ENCODE measurements around the gene MAP4K3.
"Not testable (repeated sequence)": the region's sequence is repeated elsewhere in the genome, so short reads cannot be mapped to it uniquely, and the experiment has no call there.

The MAP4K3 gene

DNA sequence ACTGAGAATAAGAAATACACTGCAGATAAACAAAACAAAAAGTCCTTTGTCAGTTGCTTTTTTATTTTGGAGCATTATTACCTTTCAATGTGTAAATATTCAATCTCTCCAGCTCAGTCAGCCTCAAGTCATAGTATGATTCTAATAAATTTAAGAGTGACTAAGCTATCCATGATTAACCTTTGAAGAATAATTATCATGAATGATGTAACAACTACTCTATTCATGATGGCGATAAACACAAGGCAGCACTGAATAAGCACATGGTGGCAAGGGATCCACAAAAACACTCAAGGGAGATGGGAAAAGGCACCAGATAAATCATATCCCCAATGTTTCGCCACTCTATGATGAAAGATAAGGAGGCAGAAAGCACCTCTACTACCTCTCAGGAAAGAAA, 67.0 kb downstream of the MAP4K3 start:
- no peak for DNase-seq (ENCODE audit: low spot score)

DNA sequence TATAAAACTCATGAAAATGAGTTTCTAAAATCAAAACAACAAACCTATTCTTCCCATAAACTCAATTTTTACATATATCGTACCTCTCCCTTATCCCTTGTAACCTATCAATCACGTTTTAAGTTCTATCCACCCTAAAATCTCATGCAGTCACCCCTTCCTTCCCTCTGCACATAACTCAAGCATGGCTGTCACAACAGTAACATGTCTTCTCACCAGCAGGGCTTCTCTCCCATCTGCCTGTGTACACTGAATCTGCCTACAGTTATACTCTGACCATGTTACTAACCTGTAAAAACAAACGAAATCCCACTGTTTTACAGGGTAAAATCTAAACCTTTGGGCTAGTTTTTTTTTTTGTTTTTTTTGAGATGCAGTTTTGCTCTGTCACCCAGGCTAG, 68.2 kb downstream of the MAP4K3 start:
- no peak for DNase-seq (ENCODE audit: low spot score)

GRCh38 chr2:39368376-39368775, 68.7 kb downstream of the MAP4K3 start:
- no peak for DNase-seq (ENCODE audit: low spot score)

DNA sequence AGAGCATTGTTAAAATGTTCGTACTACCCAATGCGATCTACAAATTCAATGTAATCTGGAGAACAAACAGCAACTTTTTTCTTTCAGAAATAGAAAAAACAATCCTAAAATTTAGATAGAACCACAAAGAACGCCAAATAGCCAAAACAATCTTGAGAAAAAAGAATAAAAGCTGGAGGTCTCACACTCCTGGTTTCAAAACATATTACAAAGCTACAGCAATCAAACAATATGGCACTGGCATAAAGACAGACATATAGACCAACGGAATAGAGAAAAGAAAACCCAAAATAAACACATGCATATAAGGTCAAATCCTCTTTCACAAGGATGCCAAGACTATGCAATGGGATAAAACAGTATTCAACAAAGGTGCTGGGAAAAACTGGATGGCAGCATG, 74.5 kb downstream of the MAP4K3 start:
- no peak for DNase-seq (ENCODE audit: low spot score)

DNA sequence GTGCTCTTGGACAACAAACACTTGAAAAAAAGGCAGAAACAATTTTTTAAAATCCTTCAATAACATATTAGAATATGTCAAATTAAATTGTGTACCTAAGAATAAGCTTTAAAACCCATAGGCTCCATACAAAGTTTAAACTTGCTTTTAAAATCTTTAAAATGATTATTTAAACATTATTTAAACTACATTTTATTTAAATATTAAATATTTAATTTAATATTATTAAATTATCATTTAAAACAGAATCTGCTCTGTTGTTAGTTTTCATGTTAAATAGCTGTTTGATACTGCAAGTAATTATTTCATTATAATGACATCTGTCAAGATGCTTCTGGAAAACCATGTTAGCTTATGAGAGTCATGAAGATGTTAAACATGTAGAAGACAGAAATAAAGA, 75.6 kb downstream of the MAP4K3 start:
- DNase-seq (ENCODE audit: low spot score), result no peak

DNA sequence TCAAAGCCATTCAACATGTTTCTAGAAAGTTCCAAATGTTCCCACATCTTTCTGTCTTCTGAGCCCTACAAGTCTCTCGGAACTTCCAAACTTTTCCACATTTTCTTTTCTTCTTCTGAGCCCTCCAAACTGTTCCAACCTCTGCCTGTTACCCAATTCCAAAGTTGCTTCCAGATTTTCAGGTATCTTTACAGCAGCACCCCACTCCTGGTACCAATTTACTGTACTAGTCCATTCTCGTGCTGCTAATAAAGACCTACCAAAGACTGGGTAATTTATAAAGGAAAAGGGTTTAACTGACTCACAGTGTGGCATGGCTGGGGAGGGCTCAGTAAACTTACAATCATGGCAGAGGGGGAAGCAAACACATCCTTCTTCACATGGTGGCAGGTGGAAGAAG, 76.7 kb downstream of the MAP4K3 start:
- DNase-seq (ENCODE audit: low spot score), result not testable (repeated sequence)

DNA sequence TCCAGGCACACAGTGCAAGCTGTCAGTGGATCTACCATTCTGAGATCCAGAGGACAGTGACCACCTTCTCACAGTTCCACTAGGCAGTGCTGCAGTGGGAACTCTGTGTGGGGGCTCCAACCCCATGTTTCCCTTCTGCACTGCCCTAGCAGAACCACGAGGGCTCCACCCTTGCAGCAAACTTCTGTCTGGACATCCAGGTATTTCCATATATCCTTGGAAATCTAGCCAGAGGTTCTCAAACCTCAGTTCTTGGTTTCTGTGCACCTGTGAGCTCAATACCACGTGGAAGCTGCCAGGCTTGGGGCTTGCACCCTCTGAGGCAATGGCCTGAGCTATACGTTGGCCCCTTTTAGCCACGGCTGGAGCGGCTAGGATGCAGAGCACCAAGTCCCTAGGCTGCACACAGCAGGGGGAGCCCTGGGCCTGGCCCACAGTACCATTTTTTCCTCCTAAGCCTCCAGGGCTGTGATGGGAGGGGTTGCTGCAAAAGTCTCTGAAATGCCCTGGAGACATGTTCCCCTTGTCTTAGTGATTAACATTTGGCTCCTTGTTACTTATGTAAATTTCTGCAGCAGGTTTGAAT, 77.5 kb downstream of the MAP4K3 start:
- no peak for DNase-seq (ENCODE audit: low spot score)

DNA sequence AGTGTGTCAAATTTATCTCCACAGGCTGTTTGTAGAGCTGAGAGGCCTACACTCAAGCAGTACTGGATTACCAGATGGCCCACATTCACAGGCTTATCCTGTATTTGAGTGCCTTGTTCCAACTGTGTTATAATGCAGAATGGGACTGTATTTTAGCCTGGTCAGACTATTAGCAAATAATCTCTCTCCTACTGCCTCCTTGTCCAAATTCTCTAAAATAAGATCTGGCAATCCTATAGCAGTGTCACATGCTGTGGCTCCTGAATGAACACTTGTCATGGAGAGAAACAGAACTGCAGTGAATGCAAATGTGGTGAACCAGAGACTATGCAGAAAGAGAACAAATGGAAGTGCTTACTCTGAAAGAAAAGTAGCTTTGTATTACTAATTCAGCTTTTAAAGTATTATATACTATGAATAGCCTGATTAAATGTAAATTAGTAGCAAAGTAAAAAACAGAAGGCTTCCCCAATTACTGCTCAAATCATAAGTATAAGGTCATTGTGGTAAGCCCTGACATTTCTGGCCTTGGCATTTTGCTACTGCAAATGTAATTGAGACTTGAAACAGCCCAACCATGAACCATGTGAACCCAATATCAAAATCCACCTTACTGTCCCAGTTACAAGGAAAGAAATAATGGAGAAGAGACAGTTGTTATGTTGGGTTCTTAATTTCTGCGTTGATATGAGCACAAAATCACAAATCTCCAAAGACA, 80.0 kb downstream of the MAP4K3 start:
- DNase-seq (ENCODE audit: low spot score), result no peak

GRCh38 chr2:39350658-39351057, 86.4 kb downstream of the MAP4K3 start:
- DNase-seq (ENCODE audit: low spot score), result no peak

- DNase-seq (ENCODE audit: low spot score), result no peak
These were observed 98.6 kb downstream of the MAP4K3 start for GRCh38 chr2:39338502-39338901.

GRCh38 chr2:39335930-39336329, 101.2 kb downstream of the MAP4K3 start:
- DNase-seq (ENCODE audit: low spot score), result no peak

- no peak for DNase-seq (ENCODE audit: low spot score)
These were observed 102.1 kb downstream of the MAP4K3 start for GRCh38 chr2:39334978-39335377.

DNA sequence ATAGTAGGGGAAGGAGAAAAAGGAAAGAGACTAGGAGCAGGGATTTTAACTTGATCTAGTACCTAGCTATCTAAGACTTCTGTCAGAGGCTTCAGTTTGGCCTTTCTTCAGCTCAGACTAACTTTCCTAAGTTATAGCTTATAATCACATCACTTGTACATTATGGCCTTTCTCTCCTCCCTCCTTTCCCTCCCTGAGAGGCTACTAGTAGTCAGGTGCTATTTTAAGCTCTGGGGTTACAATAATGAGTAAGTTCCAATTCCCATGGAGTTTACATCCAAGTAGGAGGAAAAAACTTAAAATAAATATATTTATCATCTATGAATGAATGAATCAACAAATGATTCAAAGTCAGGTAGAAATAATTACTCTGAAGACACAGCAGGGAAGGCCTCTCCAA, 102.6 kb downstream of the MAP4K3 start:
- no peak for DNase-seq (ENCODE audit: low spot score)

GRCh38 chr2:39326644-39327043, 110.4 kb downstream of the MAP4K3 start:
- no peak for DNase-seq (ENCODE audit: low spot score)

GRCh38 chr2:39325966-39326365, 111.1 kb downstream of the MAP4K3 start:
- no peak for DNase-seq (ENCODE audit: low spot score)

GRCh38 chr2:39321056-39322035, 115.7 kb downstream of the MAP4K3 start:
- not testable (repeated sequence) for DNase-seq (ENCODE audit: low spot score)

DNA sequence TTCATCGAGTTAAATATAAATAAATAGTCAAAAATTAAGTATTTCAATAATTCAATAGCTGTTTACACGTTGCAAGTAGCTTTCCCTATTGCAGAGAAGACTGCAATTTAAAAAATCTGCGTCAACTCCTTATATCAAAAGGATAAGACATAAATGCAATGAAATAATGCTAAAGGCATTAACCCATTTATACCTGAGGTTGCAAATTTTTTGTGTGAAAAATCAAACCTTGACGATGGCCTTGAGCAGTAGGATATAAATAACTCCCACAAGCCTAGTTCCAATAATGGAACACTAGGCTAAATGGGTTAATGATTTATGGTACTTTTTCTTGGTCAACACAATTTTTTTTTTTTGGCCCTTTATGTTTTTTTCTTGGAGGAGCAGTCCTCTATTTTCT, 116.9 kb downstream of the MAP4K3 start:
- no peak for DNase-seq (ENCODE audit: low spot score)

- DNase-seq (ENCODE audit: low spot score), result no peak
These were observed 123.5 kb downstream of the MAP4K3 start for GRCh38 chr2:39313575-39313974.

- no peak for DNase-seq (ENCODE audit: low spot score)
These were observed 125.6 kb downstream of the MAP4K3 start for GRCh38 chr2:39311469-39311868.

- DNase-seq (ENCODE audit: low spot score), result no peak
These were observed 128.3 kb downstream of the MAP4K3 start for GRCh38 chr2:39308778-39309177.

GRCh38 chr2:39306626-39307025, 130.5 kb downstream of the MAP4K3 start:
- no peak for DNase-seq (ENCODE audit: low spot score)

- DNase-seq (ENCODE audit: low spot score), result no peak
These were observed 132.4 kb downstream of the MAP4K3 start for GRCh38 chr2:39304729-39305128.

DNA sequence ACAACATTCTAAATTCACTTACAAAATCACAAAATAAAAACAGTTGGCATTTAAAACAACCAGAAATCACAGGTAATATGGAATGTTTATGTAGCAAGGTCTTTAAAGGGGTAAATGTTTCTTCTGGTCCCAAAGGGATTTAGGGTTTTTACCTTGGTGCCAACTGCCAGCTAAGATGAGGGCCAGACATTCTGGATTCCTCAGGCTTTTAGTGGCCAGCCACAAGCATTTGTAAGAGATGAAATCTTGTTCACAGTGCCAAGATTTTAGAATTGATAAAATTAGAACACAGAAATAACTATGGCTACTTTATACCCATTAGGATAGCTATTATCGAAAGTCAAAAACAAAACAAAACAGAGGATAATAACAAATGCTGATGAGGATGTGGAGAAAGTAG, 132.9 kb downstream of the MAP4K3 start:
- no peak for DNase-seq (ENCODE audit: low spot score)

Measured in kidney capillary endothelial cell (primary cell).